Measurements from ENCODE around the gene PRKAR2A.

The PRKAR2A gene

GRCh38 chr3:48856469-48856868 lies 8.8 kb upstream of the PRKAR2A start:
- no peak for TF ChIP-seq CTCF (IDR thresholded peaks at IDR 0.05; ENCODE audit: borderline replicate concordance, insufficient read depth, low read depth, low read length)

DNA sequence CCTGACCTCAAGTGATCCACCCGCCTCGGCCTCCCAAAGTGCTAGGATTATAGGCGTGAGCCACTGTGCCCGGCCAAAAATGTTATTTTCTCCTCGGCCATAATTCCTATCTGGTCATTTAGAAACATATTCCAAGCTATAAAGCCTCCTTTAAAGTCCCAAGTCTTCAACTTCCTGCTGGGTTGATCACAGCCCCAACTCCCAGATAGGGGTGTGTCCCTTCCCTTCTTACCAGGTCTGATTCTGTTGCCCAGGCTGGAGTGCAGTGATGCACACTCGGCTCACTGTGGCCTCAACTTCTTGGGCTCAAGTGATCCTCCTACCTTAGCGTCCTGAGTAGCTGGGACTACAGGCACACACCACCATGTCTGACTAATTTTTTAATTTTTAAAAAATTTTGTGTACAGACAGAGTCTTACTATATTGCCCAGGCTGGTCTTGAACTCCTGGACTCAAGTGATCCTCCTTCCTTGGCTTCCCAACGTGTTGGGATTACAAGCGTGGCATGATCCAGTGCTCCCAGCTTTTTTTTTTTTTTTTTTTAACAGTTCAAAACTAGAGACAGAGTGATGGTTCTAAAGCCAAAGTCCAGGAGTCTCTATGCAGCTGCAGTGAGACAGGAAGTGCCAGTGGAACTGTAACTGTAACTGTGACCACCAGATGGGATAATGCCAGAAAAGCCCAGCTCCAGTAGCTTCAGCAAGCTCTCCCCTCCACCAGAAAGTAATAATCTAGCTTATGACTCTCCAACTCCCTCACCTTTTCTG lies 8.2 kb upstream of the PRKAR2A start:
- H3K4me3 ChIP-seq (ENCODE audit: low read depth, low read length), result no peak overlapping the region
- TF ChIP-seq CTCF (IDR thresholded peaks at IDR 0.05; ENCODE audit: borderline replicate concordance, insufficient read depth, low read depth, low read length), result no peak

More at GRCh38 chr3:48856469-48856868, 8.8 kb upstream of the PRKAR2A start:
- H3K4me3 ChIP-seq (ENCODE audit: low read depth, low read length), result no peak overlapping the region

GRCh38 chr3:48852151-48852550 lies 4.5 kb upstream of the PRKAR2A start:
- H3K4me3 ChIP-seq (ENCODE audit: low read depth, low read length), result no peak overlapping the region
- TF ChIP-seq CTCF (IDR thresholded peaks at IDR 0.05; ENCODE audit: borderline replicate concordance, insufficient read depth, low read depth, low read length), result no peak

GRCh38 chr3:48851407-48851806 lies 3.7 kb upstream of the PRKAR2A start:
- no peak for TF ChIP-seq CTCF (IDR thresholded peaks at IDR 0.05; ENCODE audit: borderline replicate concordance, insufficient read depth, low read depth, low read length)
- H3K4me3 ChIP-seq (ENCODE audit: low read depth, low read length), result no peak overlapping the region

GRCh38 chr3:48848816-48849515 lies 1.3 kb upstream of the PRKAR2A start:
- no peak overlapping the region for H3K4me3 ChIP-seq (ENCODE audit: low read depth, low read length)
- TF ChIP-seq CTCF (IDR thresholded peaks at IDR 0.05; ENCODE audit: borderline replicate concordance, insufficient read depth, low read depth, low read length), result no peak

DNA sequence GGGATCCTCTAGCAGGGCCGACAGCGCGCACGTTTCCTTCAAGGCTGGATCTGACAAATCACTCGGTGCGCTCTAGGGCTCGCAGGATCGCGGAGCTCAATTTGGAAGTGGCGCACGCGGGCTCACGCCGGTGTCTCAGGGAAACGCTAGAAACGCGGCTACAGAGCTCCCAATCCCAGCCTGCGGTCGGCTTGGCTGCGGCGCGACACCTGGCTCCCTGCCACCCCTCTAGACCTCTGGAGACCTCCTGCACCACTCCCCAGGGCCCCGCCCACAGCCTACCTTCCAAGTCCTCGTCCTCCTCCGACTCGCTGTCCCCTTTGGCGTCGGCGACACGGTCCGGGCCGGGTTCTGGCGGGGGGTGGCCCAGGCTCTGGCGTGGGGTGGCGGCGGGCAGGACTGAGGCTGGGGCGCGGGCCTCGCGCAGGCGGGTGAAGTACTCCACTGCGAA lies 596 bp downstream of the PRKAR2A start:
- peak overlapping the region; percentile 98 for H3K4me3 ChIP-seq (ENCODE audit: low read depth, low read length)
- TF ChIP-seq CTCF (IDR thresholded peaks at IDR 0.05; ENCODE audit: borderline replicate concordance, insufficient read depth, low read depth, low read length), result no peak

GRCh38 chr3:48845170-48845569 lies 2.5 kb downstream of the PRKAR2A start:
- TF ChIP-seq CTCF (IDR thresholded peaks at IDR 0.05; ENCODE audit: borderline replicate concordance, insufficient read depth, low read depth, low read length), result no peak
- no peak overlapping the region for H3K4me3 ChIP-seq (ENCODE audit: low read depth, low read length)

All from GM12875 (cell line).